Sigmoid colon (tissue), 4 donors: Measurements from ENCODE around the gene COX20.

Source experiments
- CTCF ChIP-seq, 4 experiments: fragments of 450-650 bp in 3 of 4; fragments of 200-600 bp in 1 of 4; IDR thresholded peaks; one replicate each; pipeline ENCODE4 v1.5.1; 2016 to 2019; ENCODE audit warnings: antibody characterized with exemption in 4 of 4, mild to moderate bottlenecking in 3 of 4, moderate library complexity in 2 of 4
- EP300 ChIP-seq, 4 donors: sonication (generic); formaldehyde crosslinking; IDR thresholded peaks; one replicate each; pipeline ENCODE4 v1.6.1; 2017; ENCODE audit warnings: antibody characterized with exemption in 4 of 4
- POLR2A ChIP-seq, 2 donors: fragments of 450-650 bp; IDR thresholded peaks; one replicate each; pipeline ENCODE4 v1.6.1; 2016; ENCODE audit warnings: antibody characterized with exemption in 2 of 2, mild to moderate bottlenecking in 2 of 2, moderate library complexity in 2 of 2
- POLR2AphosphoS5 ChIP-seq, 4 donors: sonication (generic); formaldehyde crosslinking; IDR thresholded peaks; one replicate each; pipeline ENCODE4 v1.6.1; 2017; ENCODE audit warnings: antibody characterized with exemption in 4 of 4

GRCh38 chr1:244800821-244801220 lies 34.6 kb upstream of the COX20 start:
- no peak for TF ChIP-seq CTCF (IDR thresholded peaks at IDR 0.05)
- TF ChIP-seq POLR2A (IDR thresholded peaks at IDR 0.05): no peak
- no peak for TF ChIP-seq POLR2AphosphoS5 (IDR thresholded peaks at IDR 0.05)
- TF ChIP-seq EP300 (IDR thresholded peaks at IDR 0.05): no peak
